ENCODE measurements around the gene GNAI2.

The GNAI2 gene

GRCh38 chr3:50212502-50212901, 23.5 kb upstream of the GNAI2 start:
- TF ChIP-seq CTCF (IDR thresholded peaks at IDR 0.05; ENCODE audit: borderline replicate concordance, insufficient read depth, low read depth, low read length): peak; percentile 21; the same call in 1 of the 2 replicates
- H3K4me3 ChIP-seq (ENCODE audit: low read depth, low read length): no peak overlapping the region

- no peak overlapping the region for H3K4me3 ChIP-seq (ENCODE audit: low read depth, low read length)
- TF ChIP-seq CTCF (IDR thresholded peaks at IDR 0.05; ENCODE audit: borderline replicate concordance, insufficient read depth, low read depth, low read length): no peak
Measured at GRCh38 chr3:50212971-50213370, 23.0 kb upstream of the GNAI2 start.

- H3K4me3 ChIP-seq (ENCODE audit: low read depth, low read length): no peak overlapping the region
- TF ChIP-seq CTCF (IDR thresholded peaks at IDR 0.05; ENCODE audit: borderline replicate concordance, insufficient read depth, low read depth, low read length): no peak
Measured at GRCh38 chr3:50213373-50213772, 22.6 kb upstream of the GNAI2 start.

- H3K4me3 ChIP-seq (ENCODE audit: low read depth, low read length): no peak overlapping the region
- no peak for TF ChIP-seq CTCF (IDR thresholded peaks at IDR 0.05; ENCODE audit: borderline replicate concordance, insufficient read depth, low read depth, low read length)
Measured at GRCh38 chr3:50214824-50215223, 21.2 kb upstream of the GNAI2 start.

GRCh38 chr3:50215529-50215928, 20.5 kb upstream of the GNAI2 start:
- TF ChIP-seq CTCF (IDR thresholded peaks at IDR 0.05; ENCODE audit: borderline replicate concordance, insufficient read depth, low read depth, low read length): no peak
- no peak overlapping the region for H3K4me3 ChIP-seq (ENCODE audit: low read depth, low read length)

GRCh38 chr3:50217681-50218080, 18.3 kb upstream of the GNAI2 start:
- TF ChIP-seq CTCF (IDR thresholded peaks at IDR 0.05; ENCODE audit: borderline replicate concordance, insufficient read depth, low read depth, low read length): no peak
- no peak overlapping the region for H3K4me3 ChIP-seq (ENCODE audit: low read depth, low read length)

GRCh38 chr3:50218448-50218847, 17.6 kb upstream of the GNAI2 start:
- no peak for TF ChIP-seq CTCF (IDR thresholded peaks at IDR 0.05; ENCODE audit: borderline replicate concordance, insufficient read depth, low read depth, low read length)
- no peak overlapping the region for H3K4me3 ChIP-seq (ENCODE audit: low read depth, low read length)

All from GM12875 (cell line).